Type B pancreatic cell (in vitro differentiated cells): ENCODE measurements around the gene PEX5L. TPM values are rescaled to one million over a fixed set of nuclear protein-coding genes. Genes with fewer than 3 reads are reported as not detected.

Experiments
- DNase-seq: peaks from one replicate; pipeline ENCODE4 v3.0.0; 2021; ENCODE audit warnings: mixed read lengths; ENCODE audit not compliant: unreplicated experiment; ENCODE audit errors: extremely low spot score
- H3K27ac Mint-ChIP-seq: 2 replicates; pipeline ENCODE4 v1.8.0; 2021; ENCODE audit warnings: mild to moderate bottlenecking, mixed read lengths
- H3K27me3 Mint-ChIP-seq: 2 replicates; pipeline ENCODE4 v1.8.0; 2021; ENCODE audit warnings: mixed read lengths
- H3K36me3 Mint-ChIP-seq: 2 replicates; pipeline ENCODE4 v1.8.0; 2021; ENCODE audit warnings: mixed read lengths
- H3K4me1 Mint-ChIP-seq: one replicate; pipeline ENCODE4 v1.8.0; 2021; ENCODE audit warnings: mixed read lengths; ENCODE audit not compliant: unreplicated experiment
- H3K4me3 Mint-ChIP-seq: 2 replicates; pipeline ENCODE4 v1.8.0; 2021; ENCODE audit warnings: mild to moderate bottlenecking, mixed read lengths
- H3K9me3 Mint-ChIP-seq: 2 replicates; pipeline ENCODE4 v1.8.0; 2021; ENCODE audit warnings: mixed read lengths
- total RNA-seq: library from RNA; stranded (reverse); gene quantifications from 2 replicates; pipeline ENCODE4 v1.2.1, GENCODE V29; 2021; ENCODE audit warnings: low replicate concordance
- TF ChIP-seq, protein P1 (sequence below): fragments of 200-600 bp; sonication (generic); conservative IDR thresholded peaks from 2 replicates; pipeline ENCODE4 v1.5.0; 2021; ENCODE audit warnings: antibody characterized with exemption, mild to moderate bottlenecking

Gene PEX5L
- total RNA-seq, 1 donor from 2014 or later = 1.1 TPM

DNA sequence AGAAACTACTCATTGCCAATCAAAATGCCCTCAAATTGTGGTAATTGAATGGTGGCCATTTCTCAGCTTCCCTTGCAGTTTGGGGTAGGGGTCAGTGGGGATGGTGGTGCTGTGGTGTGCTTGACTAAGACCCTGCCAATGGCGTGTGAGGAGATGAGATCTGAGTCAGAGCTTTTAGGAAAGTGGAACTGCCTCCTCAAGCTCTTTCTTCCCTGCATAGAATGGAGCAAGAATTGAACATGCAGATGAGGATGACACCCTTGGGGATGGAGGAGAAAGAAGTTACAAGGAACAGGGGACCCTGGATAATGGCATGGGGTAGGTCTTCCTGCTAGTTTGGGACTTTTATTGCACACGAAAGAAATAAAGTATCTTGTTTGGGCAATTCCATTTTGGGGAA lies 188.0 kb downstream of the PEX5L start:
- DNase-seq = no peak
- no peaks in the 10 kb centered on the region for H3K9me3 Mint-ChIP-seq
- no peaks in the 10 kb centered on the region for H3K27me3 Mint-ChIP-seq
- no peaks in the 10 kb centered on the region for H3K4me1 Mint-ChIP-seq
- TF ChIP-seq, protein P1, sequence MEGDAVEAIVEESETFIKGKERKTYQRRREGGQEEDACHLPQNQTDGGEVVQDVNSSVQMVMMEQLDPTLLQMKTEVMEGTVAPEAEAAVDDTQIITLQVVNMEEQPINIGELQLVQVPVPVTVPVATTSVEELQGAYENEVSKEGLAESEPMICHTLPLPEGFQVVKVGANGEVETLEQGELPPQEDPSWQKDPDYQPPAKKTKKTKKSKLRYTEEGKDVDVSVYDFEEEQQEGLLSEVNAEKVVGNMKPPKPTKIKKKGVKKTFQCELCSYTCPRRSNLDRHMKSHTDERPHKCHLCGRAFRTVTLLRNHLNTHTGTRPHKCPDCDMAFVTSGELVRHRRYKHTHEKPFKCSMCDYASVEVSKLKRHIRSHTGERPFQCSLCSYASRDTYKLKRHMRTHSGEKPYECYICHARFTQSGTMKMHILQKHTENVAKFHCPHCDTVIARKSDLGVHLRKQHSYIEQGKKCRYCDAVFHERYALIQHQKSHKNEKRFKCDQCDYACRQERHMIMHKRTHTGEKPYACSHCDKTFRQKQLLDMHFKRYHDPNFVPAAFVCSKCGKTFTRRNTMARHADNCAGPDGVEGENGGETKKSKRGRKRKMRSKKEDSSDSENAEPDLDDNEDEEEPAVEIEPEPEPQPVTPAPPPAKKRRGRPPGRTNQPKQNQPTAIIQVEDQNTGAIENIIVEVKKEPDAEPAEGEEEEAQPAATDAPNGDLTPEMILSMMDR = no peak
- H3K36me3 Mint-ChIP-seq = no peaks in the 10 kb centered on the region
- H3K4me3 Mint-ChIP-seq = no peak overlapping the region
- no peak overlapping the region for H3K27ac Mint-ChIP-seq

DNA sequence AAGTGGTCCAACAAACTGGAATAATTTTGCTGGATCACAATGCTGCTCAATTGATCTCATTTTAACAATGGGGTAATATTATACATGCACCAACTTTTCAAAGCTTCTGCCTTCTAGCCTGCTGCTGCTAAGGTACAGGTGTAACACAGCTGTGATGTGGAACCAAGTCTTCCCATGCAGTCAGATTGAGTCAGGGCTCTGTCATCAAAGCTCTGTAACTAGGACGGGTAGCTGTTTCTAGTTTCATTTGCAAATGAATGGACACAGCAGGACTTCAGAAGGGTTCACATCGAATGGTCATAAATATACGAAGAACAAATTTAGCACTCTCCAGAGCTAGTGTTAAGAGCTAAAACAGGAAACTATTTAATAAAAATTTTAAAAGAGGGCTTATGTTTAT lies 194.7 kb downstream of the PEX5L start:
- no peaks in the 10 kb centered on the region for H3K9me3 Mint-ChIP-seq
- H3K4me3 Mint-ChIP-seq = no peak overlapping the region
- no peak overlapping the region for H3K27ac Mint-ChIP-seq

DNA sequence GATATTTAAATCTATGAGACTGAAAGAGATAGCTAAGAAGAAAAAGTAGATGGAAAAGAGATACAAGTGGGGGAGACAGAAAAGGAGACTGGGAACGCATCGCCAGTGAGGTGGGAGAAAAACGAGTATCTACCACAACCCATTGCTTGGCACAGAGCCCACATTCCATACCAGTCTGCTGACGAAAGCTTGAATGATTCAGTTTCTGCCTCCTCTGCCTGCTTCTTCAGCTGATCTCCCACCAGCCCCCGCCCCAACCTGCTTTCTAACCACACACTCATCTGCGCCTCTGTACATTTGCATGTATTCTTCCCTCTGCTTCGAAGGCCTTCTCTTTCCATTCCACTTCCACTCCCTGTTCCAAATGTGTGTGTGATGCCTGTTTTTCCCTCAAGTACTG lies 195.8 kb downstream of the PEX5L start:
- DNase-seq = no peak
- Mint-ChIP-seq H3K9me3 (no peaks in the 10 kb centered on the region), H3K4me1 (no peaks in the 10 kb centered on the region), H3K27me3 (no peaks in the 10 kb centered on the region), H3K4me3 (no peak overlapping the region), H3K36me3 (no peaks in the 10 kb centered on the region), H3K27ac (no peak overlapping the region)
- TF ChIP-seq, protein P1 = no peak

More for the DNA sequence above, 194.7 kb downstream of the PEX5L start:
- TF ChIP-seq, protein P1 = no peak
- no peaks in the 10 kb centered on the region for H3K36me3 Mint-ChIP-seq
- DNase-seq = no peak
- no peaks in the 10 kb centered on the region for H3K27me3 Mint-ChIP-seq
- no peaks in the 10 kb centered on the region for H3K4me1 Mint-ChIP-seq

- Mint-ChIP-seq H3K36me3 (no peaks in the 10 kb centered on the region), H3K27ac (no peak overlapping the region), H3K27me3 (no peaks in the 10 kb centered on the region), H3K4me3 (no peak overlapping the region), H3K4me1 (no peaks in the 10 kb centered on the region), H3K9me3 (no peaks in the 10 kb centered on the region)
- DNase-seq = no peak
- TF ChIP-seq, protein P1 = peak; percentile 17
Observed at GRCh38 chr3:179837374-179837773, 199.4 kb downstream of the PEX5L start.

- Mint-ChIP-seq H3K4me1 (peaks cover 5% of the 10 kb centered on the region), H3K27ac (no peak overlapping the region), H3K36me3 (no peaks in the 10 kb centered on the region), H3K4me3 (no peak overlapping the region), H3K27me3 (peaks cover 4% of the 10 kb centered on the region), H3K9me3 (no peaks in the 10 kb centered on the region)
- TF ChIP-seq, protein P1 = no peak
- no peak for DNase-seq
Observed at GRCh38 chr3:179833294-179833693, 203.4 kb downstream of the PEX5L start.

DNA sequence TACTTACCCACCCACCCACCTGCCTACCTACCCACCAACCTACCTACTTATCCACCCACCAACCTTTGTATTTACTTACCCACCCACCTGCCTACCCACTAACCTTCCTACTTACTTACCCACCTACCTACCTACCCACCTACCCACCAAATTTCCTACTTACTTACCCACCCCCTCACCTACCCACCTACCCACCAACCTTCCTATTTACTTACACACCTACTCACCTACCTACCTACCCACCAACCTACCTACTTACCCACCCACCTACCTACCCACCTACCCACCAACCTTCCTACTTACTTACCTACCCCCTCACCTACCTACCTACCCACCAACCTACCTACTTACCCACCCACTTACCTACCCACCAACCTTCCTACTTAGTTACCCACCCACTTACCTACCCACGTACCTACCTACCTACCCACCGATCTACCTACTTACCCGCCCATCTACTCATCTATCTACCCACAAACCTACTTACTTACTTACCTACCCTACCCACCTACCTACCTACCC lies 204.3 kb downstream of the PEX5L start:
- DNase-seq = no peak
- H3K4me3 Mint-ChIP-seq = no peak overlapping the region

More for the DNA sequence above, 204.3 kb downstream of the PEX5L start:
- TF ChIP-seq, protein P1 = no peak
- Mint-ChIP-seq H3K27ac (no peak overlapping the region), H3K27me3 (peaks cover 7% of the 10 kb centered on the region), H3K36me3 (no peaks in the 10 kb centered on the region), H3K4me1 (peaks cover 5% of the 10 kb centered on the region), H3K9me3 (no peaks in the 10 kb centered on the region)
